ENCODE data around the gene RPL31.

- TF ChIP-seq CTCF (IDR thresholded peaks at IDR 0.05) (no peak), EZH2 (IDR thresholded peaks at IDR 0.05; ENCODE audit: borderline replicate concordance, insufficient read depth, low read depth, low read length, poor library complexity, severe bottlenecking) (no peak)
Observed at GRCh38 chr2:101053117-101053516, 51.0 kb downstream of the RPL31 start.
